NCI-H2196 treated with DMSO at 0.1 percent for 48 hours (cell line): Measurements from ENCODE around the gene ARAP1.
A peak's percentile ranks its signal among the peaks of the same experiment; 100 is the strongest.

Experiments used
- DNase-seq: peaks from one replicate; lab custom pipeline; 2025; ENCODE audit not compliant: unreplicated experiment; lab: John Stamatoyannopoulos, UW

The ARAP1 gene

GRCh38 chr11:72725724-72726028 is 26.5 kb downstream of the ARAP1 start:
- DNase-seq = no peak

- peak; percentile 63 for DNase-seq
Measured at GRCh38 chr11:72724851-72725723, 27.1 kb downstream of the ARAP1 start.

DNA sequence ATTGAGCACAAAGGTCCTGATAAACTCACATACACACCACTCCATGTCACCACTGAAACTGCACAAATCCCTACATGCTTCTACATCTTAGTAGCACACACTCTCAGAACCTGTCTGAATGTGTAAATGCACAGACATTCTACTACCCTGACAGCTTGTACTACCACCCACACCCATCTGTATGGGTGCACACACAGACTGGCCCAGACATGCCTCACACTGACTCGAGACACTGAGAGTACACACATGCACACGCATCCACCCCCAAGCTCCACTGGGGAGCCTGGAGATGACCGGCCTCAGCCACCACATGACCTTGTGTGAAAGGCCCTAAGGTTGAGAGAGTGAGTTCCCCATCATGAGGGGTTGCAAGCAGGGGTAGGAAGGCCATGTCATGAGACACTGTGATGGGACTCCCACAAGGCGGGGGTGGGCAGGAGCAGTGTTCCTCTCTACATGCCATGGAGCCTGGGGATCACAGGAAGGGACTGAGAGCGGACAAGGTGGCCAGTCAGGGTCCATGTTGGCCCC is 28.1 kb downstream of the ARAP1 start:
- DNase-seq = no peak

DNA sequence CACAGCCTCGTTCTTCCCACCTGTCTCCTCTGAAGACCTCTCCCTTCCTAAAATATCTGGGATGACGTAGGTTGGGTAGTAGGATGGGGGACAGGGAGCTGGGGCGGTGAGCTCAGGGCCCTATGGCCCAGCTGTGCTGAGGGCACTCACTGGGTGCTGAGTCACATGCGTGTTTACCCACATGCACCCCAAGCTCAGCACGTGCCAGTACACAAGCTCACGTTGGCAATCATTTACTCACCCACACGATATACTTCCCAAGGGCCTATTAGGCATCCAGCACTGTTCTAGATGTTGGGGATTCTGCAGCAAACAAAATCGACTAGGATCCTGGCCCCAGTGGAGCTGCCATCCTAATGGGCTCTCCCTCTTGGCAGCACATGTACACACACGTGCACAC is 28.7 kb downstream of the ARAP1 start:
- no peak for DNase-seq

DNA sequence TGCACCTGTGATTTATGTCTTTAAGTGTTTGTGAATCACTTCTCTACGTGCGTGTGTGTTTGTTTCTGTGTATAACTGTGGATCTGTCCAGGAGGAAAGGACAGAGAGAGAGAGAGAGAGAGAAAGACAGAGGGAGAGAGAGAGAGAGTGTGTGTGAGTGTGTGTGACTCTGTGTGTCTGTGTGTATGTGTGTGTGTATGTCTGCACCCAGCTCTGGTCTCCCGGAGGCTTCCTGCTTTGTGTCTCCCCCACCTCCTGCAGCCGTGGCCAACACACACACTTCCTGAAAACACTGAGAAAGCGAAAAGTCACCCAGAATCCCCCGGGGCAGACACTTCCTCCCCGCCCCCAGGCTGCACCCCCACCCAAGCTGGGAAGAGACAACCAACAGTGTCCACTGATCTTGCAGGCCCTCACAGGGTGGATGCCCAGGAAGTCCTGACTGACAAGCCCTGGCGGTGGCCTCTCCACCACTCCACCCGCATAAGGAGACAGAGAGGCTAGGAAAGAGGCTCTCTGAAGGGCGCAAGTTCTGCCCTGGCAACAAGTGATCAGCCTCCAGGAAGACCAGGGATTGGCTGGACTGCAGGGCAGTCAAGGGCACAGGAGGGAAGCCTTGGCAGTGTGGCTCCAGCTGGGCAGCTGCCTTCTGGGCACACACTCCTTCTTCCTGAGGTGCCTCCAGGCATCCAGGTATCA is 30.0 kb downstream of the ARAP1 start:
- peak; percentile 85 for DNase-seq

GRCh38 chr11:72721689-72722049 is 30.5 kb downstream of the ARAP1 start:
- no peak for DNase-seq

- DNase-seq = no peak
Measured at GRCh38 chr11:72721276-72721675, 30.9 kb downstream of the ARAP1 start.

DNA sequence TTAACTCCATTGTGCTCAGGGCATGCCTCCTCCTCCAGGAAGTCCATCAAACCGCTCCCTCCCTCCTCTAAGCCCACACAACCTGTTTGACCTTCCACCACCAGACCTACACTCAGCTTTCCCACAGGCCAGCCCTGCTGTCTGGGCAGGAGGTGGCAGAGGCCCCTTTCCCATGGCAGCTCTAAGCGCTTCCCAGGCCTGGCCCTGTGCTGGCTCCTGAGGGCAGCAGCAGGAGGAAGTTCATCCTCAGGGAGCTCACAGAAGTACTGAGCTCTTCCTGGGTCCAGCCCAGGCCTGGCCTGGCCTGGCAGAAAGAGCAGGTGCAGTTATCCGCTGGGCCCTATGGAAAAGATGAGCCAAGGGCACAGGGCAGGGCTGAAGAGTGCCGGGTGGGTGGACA is 31.4 kb downstream of the ARAP1 start:
- no peak for DNase-seq

DNA sequence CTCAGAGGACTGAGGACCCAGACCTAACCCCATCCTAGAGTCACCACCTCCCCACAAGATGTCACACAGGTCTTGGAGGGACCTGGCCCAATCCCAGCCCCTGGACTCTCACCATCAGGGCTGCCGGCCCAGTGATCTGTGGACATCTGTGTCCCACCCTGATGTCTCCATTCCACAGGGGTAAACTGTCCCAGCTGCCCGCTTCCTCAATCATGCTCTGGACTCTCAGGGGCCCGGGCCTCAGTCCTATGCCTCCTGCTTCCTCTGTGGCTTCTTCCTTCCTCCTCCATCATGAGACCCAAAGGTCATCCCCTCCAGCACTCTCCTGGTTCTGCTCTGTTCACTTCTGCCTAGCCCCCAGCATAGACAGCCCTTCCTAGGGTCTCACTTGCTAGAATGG is 32.2 kb downstream of the ARAP1 start:
- DNase-seq = no peak

GRCh38 chr11:72719551-72719950 is 32.7 kb downstream of the ARAP1 start:
- no peak for DNase-seq

DNA sequence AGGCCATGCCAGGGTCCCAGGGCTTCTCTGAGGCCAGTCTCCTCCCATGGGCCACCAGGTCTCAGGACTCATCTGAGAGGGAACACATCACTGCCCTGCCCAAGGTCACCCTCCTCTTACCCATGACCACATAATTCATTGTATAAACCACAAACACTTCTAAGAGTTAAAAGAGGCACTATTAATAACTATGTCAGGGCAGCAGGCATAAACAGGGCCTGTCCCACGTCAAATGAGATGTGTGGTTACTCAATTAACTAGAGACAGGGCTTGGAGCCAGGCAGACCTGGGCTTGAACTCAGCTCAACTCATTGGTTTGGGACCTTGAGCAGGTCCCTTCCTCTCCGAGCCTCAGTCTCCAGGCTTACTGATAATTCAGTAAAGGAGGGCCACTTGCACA is 33.1 kb downstream of the ARAP1 start:
- no peak for DNase-seq

DNA sequence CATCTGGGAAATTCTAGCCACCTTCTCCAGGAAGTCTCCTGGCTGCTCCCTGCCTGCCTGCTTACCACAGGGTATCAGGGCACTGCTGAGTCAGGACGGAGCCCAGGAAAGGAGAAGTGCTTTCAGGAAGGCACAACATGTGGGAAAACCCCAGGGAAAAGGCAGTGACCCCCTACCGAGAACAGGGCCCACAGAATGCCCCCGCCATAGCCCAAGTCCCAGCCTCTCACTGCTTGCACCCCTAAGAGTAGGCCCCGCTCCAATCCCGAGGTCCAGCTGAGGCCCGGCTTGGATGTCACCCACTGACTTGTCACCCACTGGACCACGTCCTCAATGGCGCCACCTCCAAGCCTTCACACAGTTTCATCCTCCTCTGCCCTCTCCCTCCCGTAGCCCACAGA is 34.1 kb downstream of the ARAP1 start:
- no peak for DNase-seq

- no peak for DNase-seq
Measured at GRCh38 chr11:72716788-72717435, 35.3 kb downstream of the ARAP1 start.

DNA sequence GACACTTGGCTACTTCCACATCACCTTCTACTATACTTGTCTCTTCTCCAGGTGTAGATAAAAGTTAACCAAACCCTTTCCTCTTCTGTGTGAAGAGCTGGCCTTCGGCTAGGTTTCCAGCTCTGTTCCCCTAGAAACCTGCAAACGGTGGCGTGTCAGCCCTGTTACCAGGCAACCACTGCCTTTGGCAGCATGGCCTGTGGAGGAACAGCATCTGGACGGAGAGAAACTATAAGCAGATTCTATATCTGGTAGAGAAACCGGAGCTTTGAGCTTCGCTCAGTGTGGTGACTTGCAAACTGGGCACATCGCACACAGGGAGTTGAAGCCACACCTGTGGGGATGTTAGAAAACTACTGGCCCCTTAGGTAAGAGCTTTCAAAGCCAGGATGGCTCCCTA is 35.9 kb downstream of the ARAP1 start:
- no peak for DNase-seq

DNA sequence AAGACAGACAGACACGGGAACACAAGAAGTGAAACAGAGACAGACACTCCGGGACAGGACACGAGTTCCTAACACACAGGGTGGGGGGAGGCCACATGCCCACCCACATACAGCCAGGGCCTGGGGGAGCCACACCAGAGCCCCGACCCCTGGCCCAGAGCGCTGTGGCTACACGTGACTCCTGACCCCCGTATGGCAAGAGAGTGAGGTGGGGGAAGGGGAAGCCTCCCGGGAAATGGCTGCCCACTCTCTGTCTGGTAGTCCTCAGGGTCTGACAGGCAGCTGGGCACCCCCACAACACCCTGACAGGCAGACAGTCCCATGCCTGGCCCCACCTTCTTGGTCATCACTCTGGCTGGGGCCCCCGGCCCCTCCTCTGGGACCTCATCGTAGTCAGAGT is 39.4 kb downstream of the ARAP1 start:
- no peak for DNase-seq

GRCh38 chr11:72712168-72712751 is 39.9 kb downstream of the ARAP1 start:
- no peak for DNase-seq

- DNase-seq = no peak
Measured at GRCh38 chr11:72711141-72711540, 41.1 kb downstream of the ARAP1 start.

- DNase-seq = no peak
Measured at GRCh38 chr11:72710278-72710677, 41.9 kb downstream of the ARAP1 start.

- no peak for DNase-seq
Measured at GRCh38 chr11:72709478-72710238, 42.5 kb downstream of the ARAP1 start.

DNA sequence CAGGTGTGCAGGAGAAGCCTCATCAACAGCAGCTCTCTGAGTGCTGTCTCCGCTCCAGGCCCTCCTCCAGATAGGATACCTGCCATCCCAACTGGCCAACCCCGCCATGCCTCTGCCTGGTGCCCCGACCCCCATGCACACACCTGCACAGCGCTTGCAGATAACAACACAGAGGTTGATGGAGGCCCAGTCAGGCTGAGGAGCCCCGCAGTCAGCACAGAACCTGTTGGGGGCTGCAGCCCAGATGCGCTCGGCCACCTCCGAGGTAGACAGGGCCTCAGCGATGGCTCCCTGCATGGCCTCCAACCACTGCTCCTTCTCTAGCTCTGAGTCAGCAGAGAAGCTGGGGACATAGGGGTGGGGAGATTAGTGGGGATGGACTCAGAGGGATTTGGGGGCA is 45.2 kb downstream of the ARAP1 start:
- no peak for DNase-seq

- no peak for DNase-seq
Measured at GRCh38 chr11:72706579-72706978, 45.6 kb downstream of the ARAP1 start.
